Esophagus muscularis mucosa (tissue), 3 donors: ENCODE measurements around the gene GPT2.

Source experiments
- CTCF ChIP-seq, 3 experiments: fragments of 200-600 bp in 2 of 3; fragments of 450-650 bp in 1 of 3; sonication (generic) in 2 of 3; IDR thresholded peaks; one replicate each; pipeline ENCODE4 v1.5.1; 2017 to 2019; ENCODE audit warnings: antibody characterized with exemption in 3 of 3, mild to moderate bottlenecking in 2 of 3, moderate library complexity in 1 of 3
- POLR2AphosphoS5 ChIP-seq, 2 donors: sonication (generic); formaldehyde crosslinking; IDR thresholded peaks; one replicate each; pipeline ENCODE4 v1.6.1; 2017; ENCODE audit warnings: antibody characterized with exemption in 2 of 2

- TF ChIP-seq CTCF (IDR thresholded peaks at IDR 0.05) (no peak), POLR2AphosphoS5 (IDR thresholded peaks at IDR 0.05) (no peak)
Observed at GRCh38 chr16:46924402-46924801, 40.2 kb downstream of the GPT2 start.
